Suprapubic skin (tissue), 4 donors: Measurements from ENCODE around the gene LATS2. TPM values are rescaled to one million over a fixed set of nuclear protein-coding genes. Genes with fewer than 3 reads are reported as not detected.

ENCODE experiments used
- DNase-seq, 2 donors: peaks; one replicate each; pipeline ENCODE4 v3.0.0-alpha.2; 2019; ENCODE audit warnings: low spot score in 2 of 2
- H3K27ac ChIP-seq: fragments of 200-600 bp; sonication (generic); one replicate; pipeline ENCODE4 v1.5.1; 2019
- H3K27me3 ChIP-seq: fragments of 200-600 bp; sonication (generic); one replicate; pipeline ENCODE4 v1.5.1; 2019
- H3K36me3 ChIP-seq: fragments of 200-600 bp; sonication (generic); one replicate; pipeline ENCODE4 v1.5.1; 2019
- H3K4me1 ChIP-seq: fragments of 200-600 bp; sonication (generic); one replicate; pipeline ENCODE4 v1.5.1; 2019
- H3K4me3 ChIP-seq: fragments of 200-600 bp; sonication (generic); one replicate; pipeline ENCODE4 v1.5.1; 2019; ENCODE audit warnings: mild to moderate bottlenecking
- H3K9me3 ChIP-seq: fragments of 200-600 bp; sonication (generic); one replicate; pipeline ENCODE4 v1.5.1; 2019
- CTCF ChIP-seq, 2 donors: fragments of 200-600 bp in 1 of 2; fragments of 450-650 bp in 1 of 2; sonication (generic) in 1 of 2; IDR thresholded peaks; one replicate each; pipeline ENCODE4 v1.5.1; 2016 to 2019; ENCODE audit warnings: antibody characterized with exemption in 2 of 2, mild to moderate bottlenecking in 1 of 2, moderate library complexity in 1 of 2
- EP300 ChIP-seq: sonication (generic); formaldehyde crosslinking; IDR thresholded peaks from one replicate; pipeline ENCODE4 v1.6.1; 2017; ENCODE audit warnings: antibody characterized with exemption
- POLR2A ChIP-seq, 2 donors: fragments of 450-650 bp; IDR thresholded peaks; one replicate each; pipeline ENCODE4 v1.6.1; 2017; ENCODE audit warnings: antibody characterized with exemption in 2 of 2, mild to moderate bottlenecking in 2 of 2, moderate library complexity in 2 of 2
- POLR2AphosphoS5 ChIP-seq, 3 donors: sonication (generic); formaldehyde crosslinking; IDR thresholded peaks; one replicate each; pipeline ENCODE4 v1.6.1; 2017; ENCODE audit warnings: antibody characterized with exemption in 3 of 3
- WGBS: methylation state at CpG from one replicate; pipeline ENCODE4 v1.1.5; 2018; 5-methylcytosine and 5-hydroxymethylcytosine counted together
- total RNA-seq, 4 donors: library from RNA; depleted of rRNA; stranded (reverse); fragments of >200 nt; gene quantifications; one replicate each; pipeline ENCODE4 v1.1.0, GENCODE V29; 2016

The LATS2 gene
- total RNA-seq, 4 donors from 2014 or later, result 11.5 to 21.6 (median 16.3) TPM

- Histone ChIP-seq H3K27me3 (no peaks in the 10 kb centered on the region), H3K9me3 (no peaks in the 10 kb centered on the region), H3K4me1 (peaks cover 16% of the 10 kb centered on the region), H3K27ac (no peak overlapping the region), H3K36me3 (no peaks in the 10 kb centered on the region), H3K4me3 (no peak overlapping the region)
- 98% methylated on average over 4 of the region's 4 CpGs for WGBS
- no peak for TF ChIP-seq POLR2A (IDR thresholded peaks at IDR 0.05)
- no peak for TF ChIP-seq CTCF (IDR thresholded peaks at IDR 0.05)
- TF ChIP-seq POLR2AphosphoS5 (IDR thresholded peaks at IDR 0.05), result no peak
- TF ChIP-seq EP300, result no peak
- DNase-seq, result no peak
These were observed 5.6 kb upstream of the LATS2 start for GRCh38 chr13:21066946-21067345.

GRCh38 chr13:21065686-21066085, 4.3 kb upstream of the LATS2 start:
- no peak for TF ChIP-seq POLR2AphosphoS5 (IDR thresholded peaks at IDR 0.05)
- Histone ChIP-seq H3K27ac (no peak overlapping the region), H3K36me3 (no peaks in the 10 kb centered on the region), H3K27me3 (no peaks in the 10 kb centered on the region), H3K9me3 (no peaks in the 10 kb centered on the region), H3K4me3 (no peak overlapping the region), H3K4me1 (peaks cover 11% of the 10 kb centered on the region)
- WGBS, result 93% methylated on average over 2 of the region's 2 CpGs
- DNase-seq, result no peak

GRCh38 chr13:21063031-21063430, 1.6 kb upstream of the LATS2 start:
- WGBS, result 90% methylated on average over 2 of the region's 2 CpGs

GRCh38 chr13:21060338-21061028, 903 bp downstream of the LATS2 start:
- peak in 1 of 2 donors; percentile 71 for DNase-seq
- Histone ChIP-seq H3K4me1 (peaks cover 25% of the 10 kb centered on the region), H3K4me3 (peak overlapping the region; percentile 97), H3K27ac (peak overlapping the region; percentile 99), H3K9me3 (no peaks in the 10 kb centered on the region), H3K36me3 (no peaks in the 10 kb centered on the region), H3K27me3 (no peaks in the 10 kb centered on the region)
- WGBS, result 0% methylated on average over 4 of the region's 100 CpGs
- TF ChIP-seq EP300, result no peak
- TF ChIP-seq CTCF (IDR thresholded peaks at IDR 0.05), result no peak
- TF ChIP-seq POLR2A (IDR thresholded peaks at IDR 0.05), result no peak
- TF ChIP-seq POLR2AphosphoS5 (IDR thresholded peaks at IDR 0.05), result peak in 1 of 3 donors; percentile 23

More at GRCh38 chr13:21063031-21063430, 1.6 kb upstream of the LATS2 start:
- H3K27me3 ChIP-seq, result no peaks in the 10 kb centered on the region
- no peak for DNase-seq
- H3K4me3 ChIP-seq, result no peak overlapping the region
- peaks cover 22% of the 10 kb centered on the region for H3K4me1 ChIP-seq
- no peaks in the 10 kb centered on the region for H3K36me3 ChIP-seq
- no peak overlapping the region for H3K27ac ChIP-seq
- no peak for TF ChIP-seq POLR2AphosphoS5 (IDR thresholded peaks at IDR 0.05)
- TF ChIP-seq POLR2A (IDR thresholded peaks at IDR 0.05), result no peak
- no peak for TF ChIP-seq EP300
- no peak for TF ChIP-seq CTCF (IDR thresholded peaks at IDR 0.05)
- H3K9me3 ChIP-seq, result no peaks in the 10 kb centered on the region

- no peaks in the 10 kb centered on the region for H3K36me3 ChIP-seq
- TF ChIP-seq POLR2AphosphoS5 (IDR thresholded peaks at IDR 0.05) (no peak), EP300 (no peak), POLR2A (IDR thresholded peaks at IDR 0.05) (no peak), CTCF (IDR thresholded peaks at IDR 0.05) (no peak)
- peaks cover 30% of the 10 kb centered on the region for H3K4me1 ChIP-seq
- peak overlapping the region; percentile 99 for H3K27ac ChIP-seq
- no peaks in the 10 kb centered on the region for H3K9me3 ChIP-seq
- peak overlapping the region; percentile 97 for H3K4me3 ChIP-seq
- H3K27me3 ChIP-seq, result no peaks in the 10 kb centered on the region
- 88% methylated on average over 27 of the region's 35 CpGs for WGBS
- DNase-seq, result peak in 1 of 2 donors; percentile 70
These were observed 1.6 kb downstream of the LATS2 start for GRCh38 chr13:21059641-21060337.
